ENCODE data around the gene THEMIS2. TPM values are rescaled to one million over a fixed set of nuclear protein-coding genes. Genes with fewer than 3 reads are reported as not detected.
A peak's percentile ranks its signal among the peaks of the same experiment; 100 is the strongest.

Gene THEMIS2
- total and polyA plus RNA-seq, 2 of the 13 experiments (the other 11 are each of a cell fraction or from before 2014, with no cell fraction given): 0.38 to 1.5 TPM

DNA sequence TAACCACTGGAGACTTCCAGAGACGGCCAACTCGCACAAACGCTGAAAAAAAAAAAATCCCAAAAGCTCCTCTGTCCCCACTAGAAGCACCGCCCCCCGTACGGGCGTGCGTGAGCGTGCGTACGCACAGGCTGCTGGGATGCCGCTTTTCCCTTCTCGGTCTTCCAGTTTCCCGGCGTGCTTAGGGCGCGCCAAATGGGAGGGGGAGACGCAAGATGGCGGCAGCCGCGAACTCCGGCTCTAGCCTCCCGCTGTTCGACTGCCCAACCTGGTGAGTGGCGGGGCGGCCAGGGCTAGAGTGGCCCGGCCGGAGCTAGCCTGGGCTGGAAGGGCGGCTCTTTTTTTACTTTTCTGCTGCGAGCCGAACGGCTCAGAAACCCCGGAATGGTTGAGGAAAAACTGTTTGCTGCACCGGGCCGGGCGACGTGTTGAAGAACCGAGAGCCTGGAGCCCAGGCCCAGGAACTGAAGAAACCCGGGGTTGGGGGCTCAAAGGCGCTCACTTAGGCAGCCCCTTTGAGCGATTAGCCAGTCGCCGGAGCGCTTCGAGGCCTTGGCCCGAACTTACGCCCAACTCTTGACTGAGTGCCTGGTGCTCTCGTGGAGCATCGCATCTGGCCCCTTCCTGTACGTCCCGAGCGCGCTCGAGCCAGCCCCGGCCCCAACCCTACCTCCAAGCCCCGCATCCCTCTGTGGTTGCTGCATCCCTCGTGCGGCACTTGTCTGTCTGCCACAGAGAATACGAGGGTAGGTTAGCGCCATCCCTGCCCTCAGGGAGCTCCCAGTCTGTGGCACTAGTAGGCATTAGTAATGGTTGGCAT is 41.5 kb upstream of the THEMIS2 start, which contains the start of gene PPP1R8 (continued):
- TF ChIP-seq RERE (CRISPR knock-in tag; IDR thresholded peaks at IDR 0.05; ENCODE audit: low read depth): peak; percentile 34; the same call in 1 of the 2 replicates
- 0 out of 2 replicates have a peak, but pooled peaks have one; percentile 6 for TF ChIP-seq ZNF235 (CRISPR knock-in tag; IDR thresholded peaks at IDR 0.05; ENCODE audit: borderline replicate concordance)
- peak; percentile 50; the same call in 1 of the 2 replicates for TF ChIP-seq ZNF563 (CRISPR knock-in tag; IDR thresholded peaks at IDR 0.05)
- TF ChIP-seq NR2F1 (CRISPR knock-in tag; IDR thresholded peaks at IDR 0.05): 0 out of 4 replicates have a peak, but pooled peaks of 1 of the 2 experiments have one; percentile 31
- TF ChIP-seq ZNF567 (CRISPR knock-in tag; IDR thresholded peaks at IDR 0.05; ENCODE audit: borderline replicate concordance): no peak
- TF ChIP-seq PAWR (CRISPR knock-in tag; IDR thresholded peaks at IDR 0.05; ENCODE audit: borderline replicate concordance): no peak
- TF ChIP-seq TBX2 (CRISPR knock-in tag; IDR thresholded peaks at IDR 0.05; ENCODE audit: borderline replicate concordance): peak; percentile 58
- TF ChIP-seq POGZ (CRISPR knock-in tag; IDR thresholded peaks at IDR 0.05): peak; percentile 66
- TF ChIP-seq ZBTB1 (CRISPR knock-in tag; IDR thresholded peaks at IDR 0.05; ENCODE audit: borderline replicate concordance): no peak
- TF ChIP-seq ZSCAN22 (CRISPR knock-in tag; IDR thresholded peaks at IDR 0.05): no peak
- peak; percentile 36; the same call in 1 of the 2 replicates for TF ChIP-seq ZNF335 (CRISPR knock-in tag; IDR thresholded peaks at IDR 0.05)
- TF ChIP-seq ZNF205 (CRISPR knock-in tag; IDR thresholded peaks at IDR 0.05): peak; percentile 65
- TF ChIP-seq ZBTB39 (CRISPR knock-in tag; IDR thresholded peaks at IDR 0.05): no peak

Measured in HepG2 (cell line).